DMS153 treated with DMSO at 0.1 percent for 48 hours (cell line): ENCODE data around the gene ERBB4.
A peak's percentile ranks its signal among the peaks of the same experiment; 100 is the strongest.
"Not testable (repeated sequence)": the region's sequence is repeated elsewhere in the genome, so short reads cannot be mapped to it uniquely, and the experiment has no call there.

ENCODE experiments used
- DNase-seq: peaks from one replicate; lab custom pipeline; 2025; ENCODE audit not compliant: unreplicated experiment; lab: John Stamatoyannopoulos, UW

The ERBB4 gene

DNA sequence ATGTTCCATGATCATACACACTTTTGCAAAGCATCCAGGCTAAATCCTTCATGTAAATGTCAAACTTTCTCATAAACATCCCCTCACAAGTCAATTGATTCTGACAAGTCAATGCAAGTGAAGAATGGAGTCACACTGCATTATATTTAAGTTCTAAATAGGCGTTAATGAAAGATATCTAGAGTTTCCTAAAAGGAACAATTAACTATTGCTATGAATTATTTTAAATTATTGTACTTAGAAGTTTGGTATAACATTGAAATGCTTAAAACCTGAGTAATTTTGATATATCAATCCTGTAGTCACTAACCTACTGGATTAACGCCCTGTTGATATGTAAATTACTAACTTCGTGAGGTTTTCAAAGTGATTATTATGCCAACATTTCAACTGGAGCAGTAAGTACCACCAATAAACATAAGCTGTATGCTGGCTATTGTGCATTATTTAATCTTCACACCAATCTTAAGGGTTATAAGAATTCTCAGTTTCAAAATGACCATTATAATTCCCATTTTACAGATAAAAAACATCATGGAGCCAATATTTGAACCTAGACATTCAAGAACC, 884.3 kb downstream of the ERBB4 start:
- no peak for DNase-seq

DNA sequence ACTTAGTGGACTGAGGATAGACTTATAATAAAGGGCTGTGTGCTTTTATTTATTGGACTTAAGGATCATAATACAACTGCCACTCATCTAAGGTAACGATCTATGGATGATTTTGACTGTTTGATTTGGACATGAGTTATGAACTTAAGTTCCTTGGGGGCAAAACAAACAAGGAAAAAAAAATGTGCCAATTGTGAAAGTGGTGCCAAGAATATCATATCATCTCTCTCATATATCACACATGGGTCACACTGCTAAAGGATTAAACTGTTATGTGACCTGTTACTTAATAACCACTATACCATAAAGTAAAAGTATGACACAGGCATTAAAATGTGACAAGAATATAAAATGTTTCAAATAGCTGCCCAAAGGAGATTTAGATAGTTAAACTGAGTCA, 886.3 kb downstream of the ERBB4 start:
- no peak for DNase-seq

DNA sequence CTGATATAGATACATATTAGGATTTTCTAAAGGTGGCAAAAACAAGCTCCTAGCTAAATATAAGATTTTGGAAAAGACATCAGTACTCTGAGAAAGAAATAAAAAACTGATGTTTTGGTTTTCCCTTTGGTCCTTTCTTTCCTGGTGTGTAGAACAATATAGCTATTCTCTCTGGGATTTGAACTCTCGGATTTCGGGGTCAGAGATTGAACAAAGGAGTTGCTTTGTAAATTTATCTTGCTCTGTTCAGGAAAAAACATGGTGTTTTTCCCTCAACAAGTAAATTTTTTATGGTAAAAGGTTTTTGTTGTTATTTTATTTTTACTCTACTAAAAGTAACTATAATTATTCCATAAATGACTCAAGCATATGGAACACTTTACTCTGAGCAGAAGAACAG, 889.3 kb downstream of the ERBB4 start:
- no peak for DNase-seq

DNA sequence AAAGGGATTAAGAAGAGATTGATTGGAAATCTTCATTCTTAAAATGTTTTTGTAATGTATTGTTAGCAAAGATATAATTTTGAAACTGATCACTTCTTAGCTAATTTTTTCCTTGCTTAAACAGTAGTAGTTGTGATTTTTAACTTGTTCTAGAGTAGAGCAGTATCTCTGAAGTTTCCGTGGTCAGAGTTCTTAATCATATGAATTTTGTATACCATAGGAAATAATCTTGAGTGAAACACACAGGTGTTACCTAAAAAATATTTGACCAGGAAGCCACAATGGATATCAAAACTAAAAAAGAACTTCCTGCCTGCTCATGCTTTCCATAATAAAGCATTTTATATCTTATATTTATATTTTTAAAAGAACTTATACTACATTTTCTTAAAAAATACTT, 907.1 kb downstream of the ERBB4 start:
- no peak for DNase-seq

DNA sequence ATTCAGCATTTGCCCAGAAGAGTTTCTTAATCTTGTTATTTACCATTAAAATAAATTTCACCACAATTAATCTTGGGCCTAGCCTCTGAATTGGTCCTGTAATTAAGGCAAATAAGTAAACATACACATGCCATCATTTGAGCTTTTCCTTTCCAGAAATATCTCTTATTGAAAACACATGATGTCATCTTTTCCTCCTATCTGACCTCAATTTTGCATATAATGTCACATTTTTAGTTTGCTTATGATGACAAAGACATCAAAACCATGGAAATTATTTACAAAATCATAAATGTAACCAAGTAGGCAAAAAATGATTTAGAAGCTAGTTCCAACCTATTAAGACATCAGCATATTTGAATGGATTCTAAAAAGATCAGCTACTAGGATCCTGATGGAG, 915.5 kb downstream of the ERBB4 start:
- DNase-seq: no peak

DNA sequence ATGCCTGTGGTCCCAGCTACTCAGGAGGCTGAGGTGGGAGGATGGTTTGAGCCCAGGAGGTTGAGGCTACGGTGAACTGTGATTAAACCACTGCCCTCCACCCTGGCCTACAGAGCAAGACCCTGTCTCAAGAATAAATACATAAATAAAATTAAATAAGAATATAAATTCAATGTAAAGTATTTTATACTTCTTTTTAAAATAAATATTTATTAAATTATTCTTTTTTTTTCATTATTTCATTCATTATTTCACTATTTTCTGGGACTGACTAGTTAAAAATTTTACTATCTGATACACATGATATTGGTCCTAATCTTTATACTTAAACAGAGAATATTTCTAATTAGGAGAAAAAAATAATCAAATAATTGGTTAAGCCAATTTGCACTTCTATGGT, 917.6 kb downstream of the ERBB4 start:
- no peak for DNase-seq

DNA sequence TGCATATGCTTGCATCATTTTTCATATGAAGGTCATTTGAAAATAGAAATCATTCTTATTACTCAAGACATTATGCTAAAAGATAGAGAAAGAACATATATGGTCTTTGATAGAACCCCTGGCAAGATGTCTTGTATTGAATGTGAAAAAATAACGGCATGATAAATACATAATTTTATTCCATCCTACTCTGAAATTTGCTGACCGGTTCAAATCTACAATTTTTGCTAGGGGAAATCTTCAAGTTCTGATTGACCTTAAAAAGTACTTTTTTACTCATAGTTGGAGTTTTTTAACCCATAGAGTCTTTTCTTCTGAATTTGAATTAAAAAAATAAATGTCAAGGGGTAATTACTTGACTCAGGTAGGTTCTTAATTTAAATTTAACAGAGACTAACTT, 920.8 kb downstream of the ERBB4 start:
- DNase-seq: no peak

DNA sequence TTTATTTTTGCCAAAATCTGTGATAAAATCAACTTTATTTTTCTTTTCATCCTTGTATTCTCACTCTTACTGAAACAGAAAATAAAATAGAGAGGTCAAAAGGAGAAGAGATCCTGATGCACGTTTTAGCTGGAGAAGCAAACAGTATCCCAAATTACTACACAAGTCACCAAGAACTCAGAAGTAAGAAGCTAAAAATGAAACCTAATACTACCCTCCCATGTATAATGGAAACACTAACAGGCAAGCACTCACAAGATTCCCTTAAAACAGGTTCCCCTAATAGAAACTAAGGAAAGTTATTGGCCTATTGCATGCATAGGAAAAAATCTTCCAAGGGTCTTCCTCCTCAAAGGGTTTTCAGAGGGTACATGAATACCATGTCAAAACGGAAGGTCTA, 927.0 kb downstream of the ERBB4 start:
- no peak for DNase-seq

DNA sequence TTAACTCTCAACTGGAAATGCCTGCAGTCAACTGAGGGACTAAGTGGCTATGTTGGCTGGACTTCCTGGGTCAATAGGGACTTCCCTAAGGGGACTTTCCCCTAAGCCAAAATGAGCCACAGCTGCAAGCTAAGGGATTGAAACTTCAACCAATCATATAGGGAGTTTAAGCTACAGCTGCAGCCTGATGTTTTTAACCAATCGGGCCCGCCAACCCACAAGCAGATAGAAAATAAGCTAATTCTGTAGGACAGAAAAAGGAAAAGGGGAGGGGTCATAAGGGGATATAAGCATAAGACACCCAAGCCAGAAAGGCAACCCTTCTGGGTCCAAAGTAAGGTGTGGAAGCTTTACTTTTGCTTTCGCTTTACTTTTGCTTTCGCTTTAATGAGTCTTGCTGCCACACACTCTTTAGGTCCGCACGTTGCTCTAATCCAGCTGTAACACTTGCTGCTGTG, 927.5 kb downstream of the ERBB4 start:
- DNase-seq: no peak

DNA sequence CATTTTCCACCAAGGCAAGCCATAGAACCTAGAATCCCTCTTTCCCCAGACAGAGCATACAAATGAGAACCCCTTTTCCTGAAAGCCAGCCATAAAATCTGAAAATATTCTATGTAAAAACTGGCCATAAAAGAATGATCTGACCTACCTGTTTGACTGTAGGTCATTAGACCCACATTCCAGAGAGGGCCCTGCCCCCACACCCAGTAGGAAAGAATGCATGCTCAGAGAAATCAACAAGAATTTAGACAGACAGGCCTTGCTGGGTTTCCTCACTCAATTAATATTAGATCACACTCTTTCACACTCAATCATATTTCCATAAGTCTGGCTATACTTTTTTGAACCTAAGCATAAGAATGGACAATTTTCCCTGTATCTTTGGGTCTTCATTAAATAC, 929.5 kb downstream of the ERBB4 start:
- DNase-seq: no peak

DNA sequence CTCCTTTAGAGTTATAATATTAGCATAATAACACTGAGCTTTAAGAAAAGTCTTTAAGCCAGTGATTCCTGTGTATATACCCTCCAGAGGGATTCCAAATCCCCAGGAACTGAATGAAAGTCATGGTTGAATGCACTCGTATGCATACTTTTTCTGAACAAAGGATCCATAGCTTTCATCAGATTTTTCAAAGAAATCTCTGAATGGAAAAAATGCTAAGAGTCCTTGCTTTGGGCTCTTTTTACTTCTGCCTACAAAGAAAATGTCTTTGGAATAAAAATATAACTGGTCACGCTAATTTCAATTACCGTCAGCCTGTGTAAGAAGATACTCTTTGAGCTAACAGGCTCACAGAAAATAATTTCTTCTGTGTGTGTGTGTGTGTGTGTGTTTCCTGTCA, 939.5 kb downstream of the ERBB4 start:
- no peak for DNase-seq

DNA sequence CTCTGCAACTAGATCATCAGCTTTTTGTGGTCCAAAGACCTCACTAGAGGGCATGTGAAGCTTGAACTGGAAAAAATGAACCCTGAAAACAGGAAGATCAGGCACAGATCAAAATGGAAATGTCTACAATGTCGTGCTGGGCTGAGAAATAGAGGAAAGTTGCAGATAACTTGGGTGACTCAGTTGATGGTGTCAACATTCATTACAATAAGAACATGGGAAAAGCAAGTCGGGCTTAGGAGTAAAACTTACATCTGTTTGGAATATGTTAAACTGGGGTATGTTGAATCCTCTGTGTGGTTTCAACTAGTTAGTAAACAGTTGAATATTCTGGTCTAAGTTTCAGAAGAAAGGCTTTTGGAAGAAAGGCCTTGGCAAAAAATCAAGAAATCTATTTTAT, 940.4 kb downstream of the ERBB4 start:
- no peak for DNase-seq

DNA sequence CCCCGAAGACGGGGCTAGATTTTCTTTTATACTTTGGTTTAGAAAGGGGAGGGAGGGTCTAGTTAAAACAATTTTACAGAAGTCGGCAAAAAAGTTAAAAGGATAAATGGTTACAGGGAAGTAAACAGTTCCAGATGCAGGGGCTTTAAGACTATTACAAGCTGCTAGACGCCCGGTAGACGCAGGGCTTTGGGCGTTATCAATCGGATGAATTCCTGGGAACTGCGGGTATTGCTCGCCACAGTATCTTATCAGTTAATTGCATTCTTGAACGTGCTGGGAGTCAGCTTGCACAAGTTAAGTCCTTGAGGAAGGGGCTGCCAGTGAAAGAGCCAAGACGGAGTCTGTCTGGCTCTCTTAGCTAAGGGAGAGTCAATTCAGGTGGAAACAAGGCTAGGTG, 946.6 kb downstream of the ERBB4 start:
- DNase-seq: not testable (repeated sequence)

DNA sequence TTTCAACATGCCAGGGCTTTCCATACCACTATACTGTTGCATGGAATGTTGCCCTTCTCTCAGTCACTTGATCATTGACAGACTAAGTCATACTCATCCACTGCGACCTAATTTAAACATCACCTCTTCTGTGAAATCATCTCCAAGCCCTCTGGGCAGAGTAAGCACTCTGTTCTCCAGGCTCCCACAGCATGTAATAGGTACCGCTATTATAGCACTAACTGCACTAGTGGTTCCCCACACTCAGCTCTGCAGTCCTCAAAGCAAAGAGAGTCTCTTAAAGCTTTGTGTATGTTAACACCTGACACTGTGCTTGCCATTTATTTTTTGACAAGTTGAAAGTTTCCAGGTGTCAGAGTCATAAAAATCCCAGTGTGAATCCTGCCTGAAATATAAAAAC, 947.2 kb downstream of the ERBB4 start:
- no peak for DNase-seq

DNA sequence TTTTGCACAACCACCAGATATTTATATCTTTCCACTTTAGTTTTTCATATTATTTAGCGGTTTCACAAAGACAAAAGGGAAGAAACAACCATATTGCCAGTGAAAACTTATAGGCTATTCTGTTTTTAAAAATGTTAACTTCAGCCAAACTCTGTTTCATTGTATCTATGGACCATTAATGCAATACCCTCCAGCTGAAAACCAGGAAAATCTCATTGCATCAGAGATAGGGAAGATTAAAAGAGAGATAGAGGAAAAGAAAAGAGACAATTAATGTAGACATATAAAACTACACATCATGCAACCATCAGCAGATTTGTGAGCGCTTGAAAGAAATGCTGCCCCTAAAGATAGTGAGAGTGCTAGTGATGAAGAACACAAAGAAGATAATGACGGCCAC, 970.2 kb downstream of the ERBB4 start:
- no peak for DNase-seq

DNA sequence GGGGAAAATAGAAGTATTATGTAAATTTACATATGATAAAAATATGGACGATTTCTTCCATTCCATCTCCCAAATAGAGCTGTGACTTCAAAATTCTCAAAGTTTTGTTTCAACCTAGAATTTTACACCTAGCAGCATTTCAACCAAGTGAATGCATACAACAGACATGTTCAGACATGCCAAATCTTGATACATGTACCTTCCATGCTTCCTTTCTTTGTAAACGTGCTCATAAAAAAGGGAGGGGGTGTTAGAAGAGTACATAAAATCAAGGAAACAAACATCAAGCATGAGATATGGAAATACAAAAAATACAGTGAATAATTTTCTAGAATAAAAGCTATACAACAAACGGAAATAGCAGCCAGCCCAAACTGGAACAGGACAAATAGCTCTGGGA, 974.2 kb downstream of the ERBB4 start:
- DNase-seq: no peak

DNA sequence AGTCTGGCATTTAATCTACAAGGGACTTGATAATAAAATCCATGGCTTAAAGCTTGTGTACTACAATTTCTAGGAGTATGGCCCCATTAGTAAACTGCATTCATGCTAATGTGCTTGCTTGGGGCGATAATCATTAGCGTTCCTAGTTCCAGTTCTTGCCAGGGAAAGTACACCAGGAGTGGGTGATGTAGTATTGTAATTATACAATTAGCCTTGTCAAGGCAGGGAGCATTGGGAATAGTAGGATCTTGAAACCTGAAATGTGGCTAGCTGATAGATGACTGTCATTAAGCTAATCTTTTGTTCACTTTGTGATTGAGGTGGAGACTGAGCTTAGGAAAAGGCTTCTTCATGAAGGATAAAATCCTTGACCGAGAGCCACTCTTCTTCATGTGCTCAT, 993.0 kb downstream of the ERBB4 start:
- DNase-seq: no peak

DNA sequence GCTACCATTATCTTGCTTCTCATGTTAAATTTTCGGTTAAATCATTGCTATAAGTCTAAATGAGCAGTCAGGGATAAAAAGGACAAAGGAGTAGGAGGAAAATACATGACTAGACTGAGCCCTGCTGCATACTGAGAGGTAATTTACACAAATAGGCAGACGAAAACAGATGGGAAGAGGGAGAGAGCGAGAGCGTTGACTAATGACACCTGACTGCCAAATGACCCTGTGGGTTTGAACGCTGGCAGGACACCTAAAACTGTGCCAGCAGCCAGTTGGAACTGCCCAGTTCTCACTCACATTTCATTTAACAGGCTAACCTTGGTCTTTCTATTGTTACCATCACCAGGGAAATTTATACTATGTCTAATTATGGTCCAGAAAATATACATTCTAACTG, 1004.0 kb downstream of the ERBB4 start:
- DNase-seq: peak; percentile 1

DNA sequence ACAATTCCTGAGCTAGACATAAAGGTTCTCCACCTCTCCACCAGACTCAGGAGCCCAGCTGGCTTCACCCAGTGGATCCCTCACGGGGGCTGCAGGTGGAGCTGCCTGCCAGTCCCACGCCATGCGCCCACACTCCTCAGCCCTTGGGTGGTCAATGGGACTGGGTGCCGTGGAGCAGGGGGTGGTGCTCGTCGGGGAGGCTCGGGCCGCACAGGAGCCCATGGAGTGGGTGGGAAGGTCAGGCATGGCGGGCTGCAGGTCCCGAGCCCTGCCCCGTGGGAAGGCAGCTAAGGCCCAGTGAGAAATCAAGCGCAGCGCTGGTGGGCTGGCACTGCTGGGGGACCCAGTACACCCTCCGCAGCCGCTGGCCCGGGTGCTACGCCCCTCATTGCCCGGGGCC, 1014.4 kb downstream of the ERBB4 start:
- DNase-seq: not testable (repeated sequence)

DNA sequence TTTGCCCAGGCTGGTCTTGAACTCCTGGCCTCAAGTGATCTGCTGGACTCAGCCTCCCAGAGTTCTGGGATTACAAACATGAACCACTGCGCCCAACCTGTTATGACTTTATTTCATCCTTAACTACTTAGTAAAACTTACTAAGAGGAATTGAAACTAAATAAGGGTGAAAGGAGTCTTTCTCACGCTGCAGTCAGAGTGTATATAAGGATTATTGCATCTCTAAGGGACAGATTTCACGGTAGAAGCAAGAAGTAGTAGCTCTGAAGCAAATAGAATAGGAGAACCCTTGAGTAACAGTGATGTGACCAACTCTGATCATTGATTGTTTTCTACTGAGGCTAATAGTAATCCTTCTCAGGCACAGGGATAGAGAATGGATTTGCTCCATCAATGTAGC, 1022.1 kb downstream of the ERBB4 start:
- no peak for DNase-seq

DNA sequence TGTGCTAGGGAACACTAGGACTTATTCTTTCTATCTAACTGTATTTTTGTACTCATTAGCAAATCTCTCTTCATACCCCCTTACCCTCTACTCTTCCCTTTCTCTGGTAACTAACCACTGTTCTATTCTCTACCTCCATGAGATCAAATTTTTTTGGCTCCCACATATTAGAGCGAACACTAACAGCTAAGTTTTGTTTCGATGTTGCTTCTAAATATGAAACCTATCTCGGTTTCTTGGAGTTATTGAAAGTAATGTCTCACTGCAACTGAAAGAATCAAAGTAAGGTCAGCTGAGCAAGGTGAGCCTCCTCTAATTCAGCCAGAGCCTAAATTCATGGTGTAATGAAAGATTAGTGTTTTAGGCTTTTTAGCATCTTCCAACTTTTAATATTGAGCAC, 1024.6 kb downstream of the ERBB4 start:
- no peak for DNase-seq

DNA sequence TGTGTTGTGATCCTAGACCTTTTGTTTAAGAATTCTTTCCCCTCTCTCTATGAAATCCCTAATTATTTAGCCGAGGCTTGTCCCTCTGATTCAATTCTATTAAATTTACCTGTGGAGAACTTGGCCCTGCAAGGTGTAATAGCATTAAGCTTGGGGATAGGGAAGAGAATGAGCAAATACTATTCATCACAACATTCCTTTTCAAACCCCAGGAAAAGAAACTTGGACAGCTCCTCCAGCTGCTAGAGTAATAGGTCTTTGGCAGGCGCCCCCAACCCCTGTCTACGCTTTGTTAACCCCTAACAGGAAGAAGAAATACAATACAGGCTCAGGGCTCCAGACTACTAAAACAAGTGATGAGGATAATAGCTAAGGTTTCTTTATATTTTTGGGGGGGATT, 1025.2 kb downstream of the ERBB4 start:
- no peak for DNase-seq

DNA sequence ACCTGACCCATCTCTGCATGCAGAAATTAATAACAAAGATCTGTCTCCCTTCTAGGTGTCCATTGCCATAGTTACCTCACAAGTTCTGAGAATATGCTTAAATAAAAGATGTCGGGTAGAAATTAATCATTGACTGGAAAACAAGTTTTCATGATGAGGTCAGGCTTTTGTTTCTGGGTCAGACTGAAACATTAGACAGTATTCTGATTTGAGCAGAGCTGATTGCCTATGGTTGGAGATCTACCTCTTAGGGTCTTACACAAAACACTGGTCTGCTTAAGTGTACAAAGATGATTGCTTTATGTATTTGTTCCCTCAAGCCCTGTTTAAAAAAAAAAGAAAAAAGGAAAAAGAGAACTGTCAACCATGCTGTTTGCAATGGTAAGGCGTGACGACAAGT, 1025.8 kb downstream of the ERBB4 start:
- no peak for DNase-seq

DNA sequence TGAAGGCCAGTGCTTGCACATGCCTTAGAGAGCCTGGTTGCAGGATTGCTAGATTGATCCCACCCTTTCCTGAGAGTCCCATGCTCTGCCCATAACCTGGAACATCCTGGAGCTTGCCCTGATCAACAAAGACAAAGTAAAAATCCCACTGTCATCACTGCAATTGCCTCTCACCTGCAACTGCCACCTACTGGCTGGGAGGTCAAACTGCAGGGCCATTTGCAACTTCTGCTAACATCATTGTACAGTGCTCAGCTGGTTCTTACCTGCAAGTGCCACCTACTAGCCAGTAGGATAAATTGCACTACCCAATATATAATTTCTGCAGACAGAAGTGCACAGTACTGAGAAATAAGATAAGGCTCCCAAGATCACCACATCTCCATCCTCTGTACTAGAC, 1034.7 kb downstream of the ERBB4 start:
- no peak for DNase-seq
